Hepatocyte (in vitro differentiated cells): Measurements from ENCODE around the gene BHLHE23.

ENCODE experiments used
- CTCF ChIP-seq: fragments of 200-600 bp; sonication (generic); IDR thresholded peaks from 2 replicates; pipeline ENCODE4 v1.5.1; 2016; ENCODE audit warnings: antibody characterized with exemption, mild to moderate bottlenecking; ENCODE audit not compliant: poor library complexity
- EZH2phosphoT487 ChIP-seq: fragments of 200-600 bp; sonication (generic); IDR thresholded peaks from one replicate; pipeline ENCODE4 v1.6.1; 2018; ENCODE audit warnings: antibody characterized with exemption, mild to moderate bottlenecking, low read depth, moderate library complexity; ENCODE audit not compliant: unreplicated experiment, severe bottlenecking

GRCh38 chr20:63004607-63005364, 2.0 kb downstream of the BHLHE23 start:
- TF ChIP-seq CTCF (no peak), EZH2phosphoT487 (no peak)
